NCI-H2227 (cell line): ENCODE measurements around the gene CCR9.

ENCODE experiments used
- DNase-seq: peaks from one replicate; lab custom pipeline; 2025; ENCODE audit not compliant: unreplicated experiment; lab: John Stamatoyannopoulos, UW

CCR9 gene

GRCh38 chr3:45950686-45951600 lies 64.6 kb downstream of the CCR9 start:
- DNase-seq: no peak

- DNase-seq: no peak
Measured at GRCh38 chr3:45951946-45952345, 65.6 kb downstream of the CCR9 start.

- DNase-seq: no peak
Measured at GRCh38 chr3:45952456-45952855, 66.1 kb downstream of the CCR9 start.
